IPS DF 6.9 (cell line): ENCODE results near the gene RALGAPA1.

Experiments used
- DNase-seq: peaks from one replicate; pipeline ENCODE4 v3.0.0-alpha.2; 2013; ENCODE audit warnings: low read depth, low spot score
- H3K27ac ChIP-seq: one replicate; pipeline ENCODE4 v1.5.1; 2013; ENCODE audit warnings: low read length, control low read depth
- H3K27me3 ChIP-seq: 2 replicates; pipeline ENCODE4 v1.6.1; 2013; ENCODE audit warnings: mild to moderate bottlenecking, low read length; ENCODE audit not compliant: control insufficient read depth, insufficient read depth
- H3K36me3 ChIP-seq: 2 replicates; pipeline ENCODE4 v1.6.1; 2013; ENCODE audit warnings: low read length; ENCODE audit not compliant: control insufficient read depth, insufficient read depth
- H3K4me1 ChIP-seq: 2 replicates; pipeline ENCODE4 v1.6.1; 2013; ENCODE audit warnings: low read length; ENCODE audit not compliant: control insufficient read depth, insufficient read depth
- H3K4me3 ChIP-seq: 2 replicates; pipeline ENCODE4 v1.5.1; 2013; ENCODE audit warnings: mild to moderate bottlenecking, low read length
- H3K9me3 ChIP-seq: 2 replicates; pipeline ENCODE4 v1.6.1; 2013; ENCODE audit warnings: low read length, inconsistent platforms; ENCODE audit not compliant: control insufficient read depth, insufficient read depth
- WGBS: extraction: QIAGEN DNeasy Blood & Tissue Kit; methylation state at CpG from one replicate; pipeline ENCODE4 v1.1.7; 2013; ENCODE audit warnings: mixed read lengths, missing lambda C conversion rate; ENCODE audit not compliant: insufficient read length, insufficient coverage; 5-methylcytosine and 5-hydroxymethylcytosine counted together

RALGAPA1 gene

GRCh38 chr14:35704793-35705493 is 104.2 kb downstream of the RALGAPA1 start:
- Histone ChIP-seq H3K27ac (no peak overlapping the region), H3K27me3 (no peaks in the 10 kb centered on the region), H3K4me3 (no peak overlapping the region), H3K36me3 (no peaks in the 10 kb centered on the region), H3K9me3 (no peaks in the 10 kb centered on the region), H3K4me1 (no peaks in the 10 kb centered on the region)
- no peak for DNase-seq

- no peaks in the 10 kb centered on the region for H3K27me3 ChIP-seq
- H3K9me3 ChIP-seq: no peaks in the 10 kb centered on the region
- DNase-seq: no peak
- H3K27ac ChIP-seq: no peak overlapping the region
- no CpG with 5 or more reads among the region's 4 CpGs for WGBS
- no peaks in the 10 kb centered on the region for H3K36me3 ChIP-seq
- no peaks in the 10 kb centered on the region for H3K4me1 ChIP-seq
- no peak overlapping the region for H3K4me3 ChIP-seq
Observed at GRCh38 chr14:35701531-35701930, 107.6 kb downstream of the RALGAPA1 start.

- Histone ChIP-seq H3K36me3 (no peaks in the 10 kb centered on the region), H3K9me3 (no peaks in the 10 kb centered on the region), H3K4me3 (no peak overlapping the region), H3K4me1 (no peaks in the 10 kb centered on the region), H3K27me3 (no peaks in the 10 kb centered on the region), H3K27ac (no peak overlapping the region)
- no peak for DNase-seq
- WGBS: no CpG with 5 or more reads among the region's 5 CpGs
Observed at GRCh38 chr14:35699791-35700444, 109.2 kb downstream of the RALGAPA1 start.

GRCh38 chr14:35696575-35696974 is 112.5 kb downstream of the RALGAPA1 start:
- no CpG with 5 or more reads among the region's 3 CpGs for WGBS
- Histone ChIP-seq H3K9me3 (no peaks in the 10 kb centered on the region), H3K27ac (no peak overlapping the region), H3K27me3 (no peaks in the 10 kb centered on the region), H3K4me1 (no peaks in the 10 kb centered on the region), H3K4me3 (no peak overlapping the region), H3K36me3 (no peaks in the 10 kb centered on the region)
- no peak for DNase-seq

- no peak for DNase-seq
- H3K36me3 ChIP-seq: no peaks in the 10 kb centered on the region
- H3K4me1 ChIP-seq: no peaks in the 10 kb centered on the region
- WGBS: no CpG with 5 or more reads among the region's 3 CpGs
- no peak overlapping the region for H3K4me3 ChIP-seq
- H3K27me3 ChIP-seq: no peaks in the 10 kb centered on the region
- H3K9me3 ChIP-seq: no peaks in the 10 kb centered on the region
- no peak overlapping the region for H3K27ac ChIP-seq
Observed at GRCh38 chr14:35696119-35696518, 113.0 kb downstream of the RALGAPA1 start.

GRCh38 chr14:35695647-35696046 is 113.4 kb downstream of the RALGAPA1 start:
- no CpG with 5 or more reads among the region's 1 CpG for WGBS
- no peaks in the 10 kb centered on the region for H3K27me3 ChIP-seq
- no peak for DNase-seq
- H3K9me3 ChIP-seq: no peaks in the 10 kb centered on the region
- no peaks in the 10 kb centered on the region for H3K36me3 ChIP-seq
- no peak overlapping the region for H3K27ac ChIP-seq
- H3K4me3 ChIP-seq: no peak overlapping the region
- no peaks in the 10 kb centered on the region for H3K4me1 ChIP-seq

- H3K9me3 ChIP-seq: no peaks in the 10 kb centered on the region
- WGBS: no CpG with 5 or more reads among the region's 1 CpG
- H3K27ac ChIP-seq: no peak overlapping the region
Observed at GRCh38 chr14:35695072-35695471, 114.0 kb downstream of the RALGAPA1 start.

GRCh38 chr14:35689000-35689460 is 120.1 kb downstream of the RALGAPA1 start:
- no peak for DNase-seq
- Histone ChIP-seq H3K27ac (no peak overlapping the region), H3K9me3 (no peaks in the 10 kb centered on the region), H3K27me3 (no peaks in the 10 kb centered on the region), H3K4me1 (no peaks in the 10 kb centered on the region), H3K4me3 (no peak overlapping the region), H3K36me3 (no peaks in the 10 kb centered on the region)
- no CpG with 5 or more reads among the region's 3 CpGs for WGBS

More at GRCh38 chr14:35695072-35695471, 114.0 kb downstream of the RALGAPA1 start:
- H3K4me1 ChIP-seq: no peaks in the 10 kb centered on the region
- H3K27me3 ChIP-seq: no peaks in the 10 kb centered on the region
- no peak overlapping the region for H3K4me3 ChIP-seq
- DNase-seq: no peak
- H3K36me3 ChIP-seq: no peaks in the 10 kb centered on the region

GRCh38 chr14:35688126-35688826 is 120.8 kb downstream of the RALGAPA1 start:
- no peak for DNase-seq
- H3K9me3 ChIP-seq: no peaks in the 10 kb centered on the region
- no CpG with 5 or more reads among the region's 6 CpGs for WGBS
- no peaks in the 10 kb centered on the region for H3K4me1 ChIP-seq
- no peak overlapping the region for H3K4me3 ChIP-seq
- no peaks in the 10 kb centered on the region for H3K27me3 ChIP-seq
- no peaks in the 10 kb centered on the region for H3K36me3 ChIP-seq
- no peak overlapping the region for H3K27ac ChIP-seq

- Histone ChIP-seq H3K27me3 (no peaks in the 10 kb centered on the region), H3K4me1 (no peaks in the 10 kb centered on the region), H3K36me3 (no peaks in the 10 kb centered on the region), H3K27ac (no peak overlapping the region), H3K4me3 (no peak overlapping the region), H3K9me3 (no peaks in the 10 kb centered on the region)
- WGBS: no CpG with 5 or more reads among the region's 1 CpG
- DNase-seq: peak; percentile 5
Observed at GRCh38 chr14:35687335-35687939, 121.7 kb downstream of the RALGAPA1 start.
